ENCODE measurements around the gene CCNYL1. TPM values are rescaled to one million over a fixed set of nuclear protein-coding genes. Genes with fewer than 3 reads are reported as not detected.
A peak's percentile ranks its signal among the peaks of the same experiment; 100 is the strongest.
"Not testable (repeated sequence)": the region's sequence is repeated elsewhere in the genome, so short reads cannot be mapped to it uniquely, and the experiment has no call there.

The CCNYL1 gene
- total RNA-seq, 1 experiment from 2014 or later = 6.5 TPM

GRCh38 chr2:207690845-207691461 is 20.5 kb upstream of the CCNYL1 start:
- DNase-seq; H3K27ac ChIP-seq; H3K4me1 ChIP-seq; H3K9me3 ChIP-seq (replicated peaks); H3K27me3 ChIP-seq; H3K36me3 ChIP-seq; H3K4me3 ChIP-seq: not testable (repeated sequence)

GRCh38 chr2:207692206-207693065 is 19.0 kb upstream of the CCNYL1 start:
- Histone ChIP-seq H3K9me3 (replicated peaks) (no peaks in the 10 kb centered on the region), H3K4me1 (no peaks in the 10 kb centered on the region)

GRCh38 chr2:207693641-207694249 is 17.7 kb upstream of the CCNYL1 start:
- Histone ChIP-seq H3K4me3 (no peak overlapping the region), H3K27ac (no peak overlapping the region), H3K4me1 (no peaks in the 10 kb centered on the region), H3K27me3 (no peaks in the 10 kb centered on the region), H3K36me3 (no peaks in the 10 kb centered on the region), H3K9me3 (replicated peaks) (no peaks in the 10 kb centered on the region)
- DNase-seq = no peak

More at GRCh38 chr2:207692206-207693065, 19.0 kb upstream of the CCNYL1 start:
- H3K27ac ChIP-seq = no peak overlapping the region
- H3K27me3 ChIP-seq = no peaks in the 10 kb centered on the region
- no peak overlapping the region for H3K4me3 ChIP-seq
- no peaks in the 10 kb centered on the region for H3K36me3 ChIP-seq
- DNase-seq = peak in 1 of 2 experiments; percentile 48

GRCh38 chr2:207694811-207695281 is 16.6 kb upstream of the CCNYL1 start:
- no peaks in the 10 kb centered on the region for H3K36me3 ChIP-seq
- no peaks in the 10 kb centered on the region for H3K27me3 ChIP-seq
- no peak overlapping the region for H3K27ac ChIP-seq
- no peak for DNase-seq
- H3K4me1 ChIP-seq = no peaks in the 10 kb centered on the region
- no peaks in the 10 kb centered on the region for H3K9me3 ChIP-seq (replicated peaks)
- no peak overlapping the region for H3K4me3 ChIP-seq

GRCh38 chr2:207695293-207695692 is 16.1 kb upstream of the CCNYL1 start:
- Histone ChIP-seq H3K27ac (no peak overlapping the region), H3K4me1 (no peaks in the 10 kb centered on the region), H3K4me3 (no peak overlapping the region), H3K27me3 (no peaks in the 10 kb centered on the region), H3K36me3 (no peaks in the 10 kb centered on the region), H3K9me3 (replicated peaks) (no peaks in the 10 kb centered on the region)
- no peak for DNase-seq

- H3K27ac ChIP-seq; H3K9me3 ChIP-seq (replicated peaks); H3K4me3 ChIP-seq; H3K27me3 ChIP-seq; H3K36me3 ChIP-seq; H3K4me1 ChIP-seq; DNase-seq: not testable (repeated sequence)
These were observed 14.5 kb upstream of the CCNYL1 start for GRCh38 chr2:207696911-207697310.

- Histone ChIP-seq H3K4me1 (no peaks in the 10 kb centered on the region), H3K9me3 (replicated peaks) (no peaks in the 10 kb centered on the region), H3K27ac (no peak overlapping the region), H3K36me3 (no peaks in the 10 kb centered on the region), H3K4me3 (no peak overlapping the region), H3K27me3 (no peaks in the 10 kb centered on the region)
- DNase-seq = no peak
These were observed 14.0 kb upstream of the CCNYL1 start for GRCh38 chr2:207697411-207697810.

GRCh38 chr2:207698301-207698700 is 13.1 kb upstream of the CCNYL1 start:
- H3K27ac ChIP-seq = no peak overlapping the region
- no peaks in the 10 kb centered on the region for H3K9me3 ChIP-seq (replicated peaks)
- no peaks in the 10 kb centered on the region for H3K4me1 ChIP-seq
- no peaks in the 10 kb centered on the region for H3K27me3 ChIP-seq
- no peak for DNase-seq
- H3K36me3 ChIP-seq = no peaks in the 10 kb centered on the region
- H3K4me3 ChIP-seq = no peak overlapping the region

- H3K4me3 ChIP-seq = no peak overlapping the region
- H3K9me3 ChIP-seq (replicated peaks) = no peaks in the 10 kb centered on the region
- H3K36me3 ChIP-seq = no peaks in the 10 kb centered on the region
- no peaks in the 10 kb centered on the region for H3K4me1 ChIP-seq
- no peaks in the 10 kb centered on the region for H3K27me3 ChIP-seq
- no peak for DNase-seq
- H3K27ac ChIP-seq = no peak overlapping the region
These were observed 7.4 kb upstream of the CCNYL1 start for GRCh38 chr2:207704078-207704477.

- Histone ChIP-seq H3K4me3 (no peak overlapping the region), H3K27me3 (no peaks in the 10 kb centered on the region), H3K9me3 (replicated peaks) (no peaks in the 10 kb centered on the region), H3K4me1 (no peaks in the 10 kb centered on the region), H3K27ac (no peak overlapping the region), H3K36me3 (no peaks in the 10 kb centered on the region)
- no peak for DNase-seq
These were observed 6.8 kb upstream of the CCNYL1 start for GRCh38 chr2:207704671-207705070.

GRCh38 chr2:207706936-207707860 is 4.2 kb upstream of the CCNYL1 start:
- Histone ChIP-seq H3K4me3 (no peak overlapping the region), H3K27ac (no peak overlapping the region), H3K27me3 (no peaks in the 10 kb centered on the region), H3K4me1 (no peaks in the 10 kb centered on the region), H3K36me3 (no peaks in the 10 kb centered on the region), H3K9me3 (replicated peaks) (no peaks in the 10 kb centered on the region)
- no peak for DNase-seq

- H3K9me3 ChIP-seq (replicated peaks) = no peaks in the 10 kb centered on the region
- peak overlapping the region; percentile 24; the same call in 1 of the 2 replicates for H3K27ac ChIP-seq
- DNase-seq = peak; percentile 36 to 48
- no peaks in the 10 kb centered on the region for H3K4me1 ChIP-seq
- H3K4me3 ChIP-seq = peak overlapping the region; percentile 92
- H3K27me3 ChIP-seq = no peaks in the 10 kb centered on the region
- no peaks in the 10 kb centered on the region for H3K36me3 ChIP-seq
These were observed 500 bp downstream of the CCNYL1 start for GRCh38 chr2:207711750-207712530.

- Histone ChIP-seq H3K4me3 (no peak overlapping the region), H3K27ac (no peak overlapping the region), H3K36me3 (no peaks in the 10 kb centered on the region), H3K27me3 (no peaks in the 10 kb centered on the region), H3K9me3 (replicated peaks) (no peaks in the 10 kb centered on the region), H3K4me1 (no peaks in the 10 kb centered on the region)
- DNase-seq = no peak
These were observed 4.6 kb downstream of the CCNYL1 start for GRCh38 chr2:207716056-207716455.

GRCh38 chr2:207718521-207718920 is 7.1 kb downstream of the CCNYL1 start:
- no peak for DNase-seq
- Histone ChIP-seq H3K27ac (no peak overlapping the region), H3K36me3 (no peaks in the 10 kb centered on the region), H3K4me1 (no peaks in the 10 kb centered on the region; the same call in 1 of the 2 replicates), H3K4me3 (no peak overlapping the region), H3K9me3 (replicated peaks) (no peaks in the 10 kb centered on the region), H3K27me3 (no peaks in the 10 kb centered on the region)
